Embryonic facial prominence (tissue), 1 donor: ENCODE measurements around the gene GPR33.
"Not testable (repeated sequence)": the region's sequence is repeated elsewhere in the genome, so short reads cannot be mapped to it uniquely, and the experiment has no call there.

Experiments
- DNase-seq: peaks from one replicate; pipeline ENCODE4 v3.0.0-alpha.2; 2016; ENCODE audit errors: extremely low spot score

The GPR33 gene

GRCh38 chr14:31487886-31488285 is at the start of gene GPR33:
Gene GPR33 (minus strand): TSS chr14:31488039. CDS start chr14:31483965, 4,074 bp downstream.
- no peak for DNase-seq

GRCh38 chr14:31536201-31536960 is 48.5 kb upstream of the GPR33 start:
- DNase-seq: no peak

- DNase-seq: no peak
Measured at GRCh38 chr14:31530136-31530535, 42.3 kb upstream of the GPR33 start.

- no peak for DNase-seq
Measured at GRCh38 chr14:31529053-31529452, 41.2 kb upstream of the GPR33 start.

- DNase-seq: no peak
Measured at GRCh38 chr14:31527546-31527945, 39.7 kb upstream of the GPR33 start.

- no peak for DNase-seq
Measured at GRCh38 chr14:31527087-31527486, 39.2 kb upstream of the GPR33 start.

- no peak for DNase-seq
Measured at GRCh38 chr14:31510855-31511254, 23.0 kb upstream of the GPR33 start.

- no peak for DNase-seq
Measured at GRCh38 chr14:31510222-31510621, 22.4 kb upstream of the GPR33 start.

GRCh38 chr14:31508135-31508534 is 20.3 kb upstream of the GPR33 start:
- no peak for DNase-seq

- no peak for DNase-seq
Measured at GRCh38 chr14:31505411-31505810, 17.6 kb upstream of the GPR33 start.

GRCh38 chr14:31501870-31502269 is 14.0 kb upstream of the GPR33 start:
- no peak for DNase-seq

- DNase-seq: no peak
Measured at GRCh38 chr14:31492759-31493498, 5.1 kb upstream of the GPR33 start.

GRCh38 chr14:31489691-31490090 is 1.9 kb upstream of the GPR33 start:
- DNase-seq: no peak

- DNase-seq: no peak
Measured at GRCh38 chr14:31486764-31487163, 1.1 kb downstream of the GPR33 start.

GRCh38 chr14:31484754-31485153 is 3.1 kb downstream of the GPR33 start:
- DNase-seq: no peak

GRCh38 chr14:31480156-31480555 is 7.7 kb downstream of the GPR33 start:
- no peak for DNase-seq

- DNase-seq: no peak
Measured at GRCh38 chr14:31479027-31479426, 8.8 kb downstream of the GPR33 start.

GRCh38 chr14:31477248-31477647 is 10.6 kb downstream of the GPR33 start:
- DNase-seq: no peak

- DNase-seq: no peak
Measured at GRCh38 chr14:31476131-31476866, 11.5 kb downstream of the GPR33 start.

GRCh38 chr14:31466554-31466953 is 21.3 kb downstream of the GPR33 start:
- no peak for DNase-seq

- no peak for DNase-seq
Measured at GRCh38 chr14:31465111-31465510, 22.7 kb downstream of the GPR33 start.

GRCh38 chr14:31462450-31462849 is 25.4 kb downstream of the GPR33 start:
- not testable (repeated sequence) for DNase-seq

- no peak for DNase-seq
Measured at GRCh38 chr14:31461545-31461944, 26.3 kb downstream of the GPR33 start.
